OCI-M1 (cell line): Measurements from ENCODE around the gene SERPINB7.
A peak's percentile ranks its signal among the peaks of the same experiment; 100 is the strongest.

Experiments used
- DNase-seq: peaks from one replicate; lab custom pipeline; 2025; lab: John Stamatoyannopoulos, UW

The SERPINB7 gene

DNA sequence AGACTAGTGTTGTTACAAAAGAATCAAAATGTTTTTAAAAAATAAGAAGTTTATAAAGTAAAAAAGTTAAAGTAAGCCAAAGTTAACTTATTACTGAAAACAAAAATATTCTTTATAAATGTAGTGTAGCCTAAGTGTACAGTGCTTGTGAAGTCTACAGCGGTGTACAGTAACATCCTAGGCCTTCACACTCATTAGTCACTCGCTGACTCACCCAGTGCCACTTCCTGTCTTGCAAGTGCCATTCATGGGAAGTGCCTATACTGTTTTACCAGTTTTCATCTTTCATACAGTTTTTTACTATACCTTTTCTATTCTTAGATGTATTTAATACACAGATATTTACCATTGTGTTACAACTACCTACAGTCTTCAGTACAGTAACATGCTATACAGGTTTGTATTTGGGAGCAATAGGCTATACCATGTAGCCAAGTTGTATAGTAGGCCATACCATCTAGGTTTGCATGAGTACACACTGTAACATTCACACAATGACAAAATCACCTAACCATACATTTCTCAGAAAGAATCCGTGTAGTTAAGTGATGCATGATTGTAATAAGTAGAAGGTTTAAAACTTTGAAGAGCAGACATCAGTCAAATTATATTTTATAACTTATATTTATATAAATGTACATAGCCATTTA, 13.4 kb downstream of the SERPINB7 start:
- DNase-seq, result peak; percentile 20

DNA sequence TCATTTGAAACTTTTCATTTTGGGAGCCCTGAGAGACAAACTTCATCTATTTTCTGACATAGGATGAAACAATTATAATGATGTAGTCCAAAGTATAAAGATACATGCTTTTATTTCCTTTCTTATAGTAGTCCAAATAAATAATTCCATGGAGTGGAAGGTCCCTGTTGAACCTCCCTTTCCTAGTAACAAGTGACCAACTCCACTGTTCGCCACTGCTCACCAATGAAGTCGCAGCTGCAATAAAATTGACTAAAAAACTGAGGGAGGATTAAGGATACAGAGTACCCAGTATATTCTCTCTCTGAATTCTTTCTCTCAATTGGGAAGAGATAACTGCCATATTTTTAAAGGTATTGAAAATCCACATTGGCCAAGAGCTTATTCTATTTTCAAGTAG, 14.1 kb downstream of the SERPINB7 start:
- no peak for DNase-seq

DNA sequence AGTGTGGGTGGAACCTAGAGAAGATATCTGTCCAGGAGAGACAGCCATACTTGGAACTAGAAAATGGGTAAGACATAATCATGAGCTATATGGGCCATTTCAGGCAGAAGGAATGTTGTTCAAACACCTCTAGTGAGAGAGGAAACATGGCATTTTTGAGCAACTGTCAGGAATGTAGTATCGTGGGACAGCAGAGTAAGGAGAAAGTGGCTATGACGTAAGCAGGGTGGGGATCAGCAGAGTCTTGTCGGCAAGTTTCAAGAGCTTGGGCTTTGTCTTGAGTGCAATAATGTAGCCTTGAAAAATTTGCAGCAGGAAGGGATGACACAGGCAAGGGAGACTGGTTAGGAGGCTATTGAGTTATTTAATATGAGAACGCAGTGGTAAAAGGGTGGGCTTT, 20.4 kb downstream of the SERPINB7 start:
- no peak for DNase-seq

DNA sequence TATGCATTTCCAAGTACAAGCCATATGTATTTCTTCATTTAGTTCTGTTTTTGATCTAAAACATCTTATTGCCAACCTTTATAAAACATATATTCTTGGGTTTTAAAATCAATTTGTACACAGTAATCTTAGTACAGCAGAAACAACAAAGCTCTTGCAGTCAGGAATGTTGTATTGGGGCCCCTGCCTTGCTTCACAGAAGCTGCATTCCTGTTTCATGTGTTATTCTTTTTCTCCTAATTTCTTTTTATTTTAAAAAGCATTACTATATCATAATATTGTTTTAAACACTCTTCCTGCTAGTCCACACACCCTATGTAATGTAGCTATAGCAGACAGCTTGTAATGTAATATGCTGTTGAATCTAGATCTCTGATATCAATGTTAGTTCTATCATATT, 24.0 kb downstream of the SERPINB7 start:
- no peak for DNase-seq

- no peak for DNase-seq
These were observed 26.1 kb downstream of the SERPINB7 start for GRCh38 chr18:63801343-63801742.

GRCh38 chr18:63808125-63808524, 32.9 kb downstream of the SERPINB7 start:
- DNase-seq, result no peak

DNA sequence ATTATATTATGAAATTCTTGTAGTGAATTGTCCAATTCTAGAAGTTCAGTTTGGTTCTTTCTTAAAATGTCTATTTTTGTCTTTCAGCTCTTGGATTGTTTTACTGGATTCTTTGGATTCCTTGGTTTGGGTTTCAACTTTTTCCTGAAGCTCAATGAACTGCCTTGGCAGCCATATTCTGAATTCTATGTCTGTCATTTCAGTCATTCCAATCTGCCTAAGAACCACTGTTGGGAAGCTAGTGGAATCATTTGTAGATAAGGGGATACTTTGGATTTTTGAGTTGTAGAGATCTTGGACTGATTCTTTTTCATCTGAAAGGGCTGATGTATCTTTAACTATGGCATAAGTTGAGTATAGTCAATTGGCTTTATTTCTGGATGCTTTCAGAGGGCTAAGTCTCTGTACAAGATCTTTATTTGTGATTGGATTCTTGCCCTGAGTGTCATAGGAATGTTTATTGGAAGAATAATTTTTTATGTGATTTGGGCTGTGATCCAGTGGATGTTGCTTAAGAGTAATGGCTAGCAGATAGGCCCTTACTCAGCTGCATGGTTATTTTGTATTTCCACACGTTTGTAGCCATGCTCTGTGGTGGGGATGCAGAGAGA, 42.3 kb downstream of the SERPINB7 start:
- no peak for DNase-seq

DNA sequence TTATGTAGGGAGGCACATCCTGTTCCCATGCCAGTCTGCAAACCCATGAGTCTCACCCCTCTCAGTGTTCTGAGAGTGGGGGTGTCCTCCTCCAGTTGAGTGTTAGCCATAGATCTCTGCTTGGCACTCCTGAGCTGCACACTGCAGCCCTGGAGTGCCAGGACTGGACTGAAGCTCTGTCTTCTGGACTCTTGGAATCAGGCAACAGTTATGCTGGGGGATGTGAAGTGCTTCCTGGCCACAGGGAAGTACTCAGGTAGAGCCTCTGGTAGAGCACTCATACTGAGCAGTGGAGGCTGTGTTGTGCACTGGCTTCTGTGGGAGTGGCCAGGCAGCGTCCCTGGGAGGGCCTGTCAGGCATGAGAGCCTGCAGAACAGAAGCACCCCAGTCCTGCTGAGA, 43.0 kb downstream of the SERPINB7 start:
- DNase-seq, result no peak

DNA sequence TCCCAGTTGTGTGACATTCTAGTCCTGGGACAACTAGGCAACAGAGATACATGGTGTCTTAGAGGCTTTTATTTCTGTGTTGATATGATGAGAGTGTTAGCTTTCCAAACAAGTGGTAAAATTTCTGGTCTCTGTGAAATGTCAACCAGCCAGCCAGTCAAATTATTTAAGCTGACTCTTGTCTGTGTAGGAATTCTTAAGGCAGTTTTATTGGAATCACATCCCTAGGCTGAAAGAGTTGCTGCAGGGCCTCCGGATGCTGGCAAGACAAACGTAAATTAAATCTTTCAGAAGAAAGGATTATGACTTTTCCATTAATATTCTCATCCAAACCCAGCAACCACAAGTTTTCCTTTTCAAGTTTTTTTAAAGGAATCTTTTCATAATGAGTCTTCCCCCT, 44.6 kb downstream of the SERPINB7 start:
- no peak for DNase-seq

DNA sequence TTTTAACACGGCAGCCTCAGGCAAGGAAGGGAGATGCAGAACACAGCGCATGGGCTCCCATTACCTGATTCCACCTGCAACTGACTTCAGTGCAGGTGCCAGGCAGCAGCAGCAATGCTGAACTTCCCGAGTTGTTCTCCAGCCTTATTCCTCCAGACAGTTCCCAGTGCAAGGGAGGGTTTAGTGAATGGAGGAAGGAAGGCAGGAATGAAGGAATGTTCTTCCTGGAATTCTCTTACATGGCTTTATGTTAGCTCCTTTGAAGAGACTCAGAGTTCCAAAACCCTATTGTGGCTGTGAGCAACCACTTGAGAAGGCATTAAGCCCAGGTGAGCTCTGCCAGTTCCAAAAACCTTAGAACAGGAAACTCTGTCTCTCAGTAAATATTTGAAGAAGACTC, 45.5 kb downstream of the SERPINB7 start:
- no peak for DNase-seq

- peak; percentile 17 for DNase-seq
These were observed 48.5 kb downstream of the SERPINB7 start for GRCh38 chr18:63823516-63824219.

- no peak for DNase-seq
These were observed 49.0 kb downstream of the SERPINB7 start for GRCh38 chr18:63824220-63824525.

DNA sequence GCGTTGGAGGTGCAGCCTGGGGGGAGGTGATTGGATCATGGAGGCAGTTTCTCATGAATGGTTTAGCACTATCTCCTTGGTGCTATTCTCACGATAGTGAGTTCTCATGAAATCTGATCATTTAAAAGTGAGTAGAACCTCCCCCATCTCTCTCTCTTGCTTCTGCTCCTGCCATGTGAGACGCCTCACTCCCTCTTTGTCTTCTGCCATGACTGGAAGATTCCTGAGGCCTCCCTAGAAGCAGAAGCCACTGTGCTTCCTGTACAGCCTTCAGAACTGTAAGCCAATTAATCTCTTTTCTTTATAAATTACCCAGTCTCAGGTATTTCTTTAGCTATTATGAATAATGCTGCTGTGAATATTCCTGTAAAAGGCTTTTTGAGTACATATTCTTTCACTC, 52.9 kb downstream of the SERPINB7 start:
- peak; percentile 3 for DNase-seq

DNA sequence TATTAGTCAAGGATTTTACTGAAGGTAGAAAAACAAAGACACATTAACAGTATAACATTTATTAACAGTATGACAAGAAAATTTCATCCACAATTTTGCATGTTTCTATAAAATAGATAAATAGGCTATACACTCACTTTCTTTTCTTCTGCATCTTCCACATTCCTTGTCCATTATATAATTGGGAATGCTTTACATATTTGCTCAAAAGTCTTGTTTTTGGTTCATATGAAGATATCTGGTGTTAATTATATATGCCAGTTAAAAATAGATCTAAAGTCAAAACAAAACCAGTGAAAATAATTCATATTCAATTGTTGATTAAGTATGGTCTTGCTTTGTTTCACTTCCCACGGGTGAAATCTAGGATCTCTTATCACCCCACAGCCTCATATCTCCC, 53.4 kb downstream of the SERPINB7 start:
- no peak for DNase-seq

DNA sequence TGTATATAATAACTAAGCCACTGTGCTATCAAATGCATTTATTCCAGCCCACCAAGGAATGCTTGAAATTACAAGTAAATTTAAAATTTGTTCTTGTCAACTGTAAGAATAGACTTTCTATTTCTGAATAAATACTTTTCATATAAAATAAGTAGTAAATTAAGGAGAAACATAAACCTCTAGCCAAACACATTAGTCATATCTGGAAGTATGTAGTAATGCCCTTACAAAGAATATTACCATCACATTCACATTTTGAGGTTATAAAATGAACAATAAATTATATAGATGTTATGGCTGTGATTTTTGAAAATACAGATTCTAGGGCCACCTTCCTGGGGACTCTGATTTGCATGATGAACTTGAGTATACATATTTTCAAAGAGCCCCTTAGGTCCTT, 54.7 kb downstream of the SERPINB7 start:
- DNase-seq, result no peak

DNA sequence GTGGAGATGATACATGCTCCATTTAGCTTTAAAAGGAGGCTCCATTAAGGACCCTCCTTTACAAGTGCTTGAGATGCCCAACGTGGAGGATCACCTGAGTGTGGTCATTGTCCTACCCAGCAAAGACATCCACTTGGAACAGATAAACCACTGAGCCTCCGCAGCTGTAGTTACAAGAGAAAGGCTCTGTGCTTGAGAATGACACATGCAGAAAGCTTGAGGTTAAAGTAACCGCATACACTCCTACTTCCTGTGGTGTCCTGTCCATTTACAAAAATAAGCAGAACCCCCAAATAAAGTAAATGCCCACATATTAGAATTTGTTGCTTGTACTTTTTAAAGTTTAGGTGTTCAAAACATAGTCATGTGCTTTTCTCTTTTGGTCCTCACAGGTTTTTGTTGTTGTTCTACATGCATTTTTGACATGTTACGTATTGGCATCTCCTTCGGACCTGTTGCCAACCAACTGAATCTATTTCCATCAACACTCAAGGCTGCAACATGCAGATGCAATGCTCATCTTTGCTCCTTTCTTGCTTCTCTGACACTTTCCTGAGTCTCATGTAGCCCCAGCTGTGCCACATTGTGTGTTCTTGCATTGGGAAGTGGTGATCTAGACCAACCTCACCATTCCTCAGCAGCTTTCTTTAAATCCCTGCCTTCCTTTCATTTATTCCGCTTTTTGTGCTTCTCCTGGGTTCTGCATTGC, 56.0 kb downstream of the SERPINB7 start:
- DNase-seq, result peak; percentile 66

GRCh38 chr18:63832470-63832869, 57.3 kb downstream of the SERPINB7 start:
- DNase-seq, result no peak

- DNase-seq, result no peak
These were observed 59.4 kb downstream of the SERPINB7 start for GRCh38 chr18:63834471-63835113.

- peak; percentile 8 for DNase-seq
These were observed 61.2 kb downstream of the SERPINB7 start for GRCh38 chr18:63836456-63836855.

DNA sequence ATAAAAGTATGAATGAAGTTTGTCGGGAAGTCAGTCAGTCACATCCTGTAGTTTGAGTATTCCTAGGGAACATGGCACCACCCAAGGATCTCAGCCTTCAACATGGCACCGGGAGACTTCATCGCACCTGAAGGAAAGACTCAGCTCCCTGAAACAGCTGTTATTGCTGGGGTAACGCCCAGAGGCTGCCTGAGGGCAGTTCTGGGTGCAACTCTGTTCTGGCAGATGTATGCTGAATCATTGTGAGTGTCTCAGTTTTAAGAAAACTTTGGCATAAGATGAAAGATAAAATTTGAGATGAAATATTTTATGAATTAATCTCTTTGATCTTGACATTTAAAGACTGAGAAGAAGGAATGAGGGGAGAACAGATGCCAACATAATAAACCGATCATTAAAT, 62.4 kb downstream of the SERPINB7 start:
- DNase-seq, result no peak

- DNase-seq, result no peak
These were observed 67.8 kb downstream of the SERPINB7 start for GRCh38 chr18:63843008-63843407.

DNA sequence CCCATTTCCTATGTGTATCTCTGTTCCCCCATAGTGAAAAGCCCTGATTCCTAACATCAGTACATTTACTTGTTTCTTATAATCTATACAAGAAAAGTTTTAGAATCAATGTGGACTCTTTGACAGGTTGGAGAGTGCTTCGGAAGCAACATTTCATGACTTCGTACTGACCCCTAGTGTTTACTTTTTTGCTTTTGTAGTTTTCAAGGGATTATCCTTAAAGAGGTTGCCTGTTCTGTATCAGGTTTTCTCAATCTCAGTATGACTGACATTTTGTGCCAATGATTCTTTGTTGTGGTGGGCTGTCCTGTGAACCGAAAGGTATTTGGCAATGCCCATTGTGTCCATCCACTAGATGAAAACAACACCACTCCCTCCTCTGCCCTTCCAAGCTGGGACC, 69.0 kb downstream of the SERPINB7 start:
- peak; percentile 69 for DNase-seq

DNA sequence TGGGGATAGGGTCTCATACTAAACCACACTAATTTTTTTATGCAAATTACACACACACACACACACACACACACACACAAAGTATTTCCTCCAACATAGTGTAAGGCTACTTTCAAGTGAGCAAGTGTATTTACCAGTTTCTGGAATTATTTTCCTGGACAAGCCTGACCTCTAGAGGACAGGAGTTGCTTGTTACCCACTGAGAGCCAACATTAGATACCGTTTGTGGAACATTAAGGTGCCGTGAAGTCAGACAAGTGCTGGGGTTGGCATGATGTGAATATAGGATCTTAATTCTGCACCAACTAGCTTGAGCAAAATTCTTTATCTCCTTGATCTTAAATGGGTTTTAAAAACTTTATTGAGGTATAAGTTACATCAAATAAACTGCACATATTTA, 72.9 kb downstream of the SERPINB7 start:
- DNase-seq, result peak; percentile 72
